ENCODE results near the gene ATOH7.

ATOH7 gene

DNA sequence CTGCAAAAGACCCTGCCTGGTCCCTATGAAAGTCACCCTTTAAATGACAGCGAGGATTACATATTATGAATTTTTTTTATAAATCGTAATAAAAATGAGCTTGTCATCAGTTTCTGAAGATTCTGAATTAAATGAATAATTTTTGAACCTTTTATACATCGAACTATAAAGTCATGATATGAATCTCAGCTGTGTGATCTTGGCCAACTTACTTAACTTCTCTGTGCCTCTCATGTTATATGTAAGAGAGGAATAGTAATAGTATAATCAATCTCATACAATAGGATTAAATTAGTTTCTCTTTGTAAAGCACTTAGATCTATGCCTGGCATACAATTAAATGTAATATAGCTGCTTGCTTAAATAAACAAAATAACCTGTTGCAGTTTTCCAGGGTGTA is 5.3 kb upstream of the ATOH7 start:
- H3K9me3 ChIP-seq (ENCODE audit: low read length), result no peaks in the 10 kb centered on the region
- H3K27ac ChIP-seq (ENCODE audit: low read depth, low read length, poor library complexity, severe bottlenecking), result no peak overlapping the region
- no peaks in the 10 kb centered on the region for H4K20me1 ChIP-seq (ENCODE audit: insufficient read depth, low read length)
- no peaks in the 10 kb centered on the region for H3K36me3 ChIP-seq (ENCODE audit: insufficient read depth, low read length)
- H3K4me3 ChIP-seq (ENCODE audit: low read depth, low read length, poor library complexity, severe bottlenecking), result no peak overlapping the region
- TF ChIP-seq, protein P1, sequence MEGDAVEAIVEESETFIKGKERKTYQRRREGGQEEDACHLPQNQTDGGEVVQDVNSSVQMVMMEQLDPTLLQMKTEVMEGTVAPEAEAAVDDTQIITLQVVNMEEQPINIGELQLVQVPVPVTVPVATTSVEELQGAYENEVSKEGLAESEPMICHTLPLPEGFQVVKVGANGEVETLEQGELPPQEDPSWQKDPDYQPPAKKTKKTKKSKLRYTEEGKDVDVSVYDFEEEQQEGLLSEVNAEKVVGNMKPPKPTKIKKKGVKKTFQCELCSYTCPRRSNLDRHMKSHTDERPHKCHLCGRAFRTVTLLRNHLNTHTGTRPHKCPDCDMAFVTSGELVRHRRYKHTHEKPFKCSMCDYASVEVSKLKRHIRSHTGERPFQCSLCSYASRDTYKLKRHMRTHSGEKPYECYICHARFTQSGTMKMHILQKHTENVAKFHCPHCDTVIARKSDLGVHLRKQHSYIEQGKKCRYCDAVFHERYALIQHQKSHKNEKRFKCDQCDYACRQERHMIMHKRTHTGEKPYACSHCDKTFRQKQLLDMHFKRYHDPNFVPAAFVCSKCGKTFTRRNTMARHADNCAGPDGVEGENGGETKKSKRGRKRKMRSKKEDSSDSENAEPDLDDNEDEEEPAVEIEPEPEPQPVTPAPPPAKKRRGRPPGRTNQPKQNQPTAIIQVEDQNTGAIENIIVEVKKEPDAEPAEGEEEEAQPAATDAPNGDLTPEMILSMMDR (IDR thresholded peaks at IDR 0.05; ENCODE audit: low read length), result no peak
- no peak for TF ChIP-seq EZH2 (IDR thresholded peaks at IDR 0.05; ENCODE audit: borderline replicate concordance, low read length)
- no peak overlapping the region for H2AFZ ChIP-seq (ENCODE audit: low read length)
- no peaks in the 10 kb centered on the region for H3K9me2 ChIP-seq (ENCODE audit: low read depth, low read length)
- H3K79me2 ChIP-seq (ENCODE audit: insufficient read depth, low read length), result no peaks in the 10 kb centered on the region
- H3F3A ChIP-seq (ENCODE audit: insufficient read depth, low read length), result no peaks in the 10 kb centered on the region
- no peak overlapping the region for H3K4me2 ChIP-seq (ENCODE audit: low read length)
- H3K4me1 ChIP-seq (ENCODE audit: insufficient read depth, low read length, severe bottlenecking), result peaks cover 20% of the 10 kb centered on the region
- no peaks in the 10 kb centered on the region for H3K27me3 ChIP-seq (ENCODE audit: insufficient read depth, low read length)
- H3K9ac ChIP-seq (ENCODE audit: low read length), result no peak overlapping the region

DNA sequence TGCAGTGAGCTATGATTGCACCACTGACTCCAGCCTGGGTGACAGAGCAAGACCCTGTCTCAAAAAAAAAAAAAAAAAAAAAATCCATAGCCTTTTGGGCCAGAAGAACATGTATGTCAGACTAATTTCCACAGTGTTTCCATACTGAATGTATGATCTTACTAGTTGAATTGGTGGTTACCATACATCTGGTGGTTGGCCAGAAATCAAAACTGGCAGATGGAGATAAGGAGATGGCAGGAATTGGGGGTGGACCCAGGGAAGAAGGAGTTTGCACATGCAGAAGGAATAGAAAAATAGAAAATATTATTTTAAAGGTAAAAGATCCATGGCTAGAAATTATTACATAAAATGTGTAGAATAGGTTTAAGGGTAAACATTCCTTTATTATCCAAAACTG is 3.7 kb upstream of the ATOH7 start:
- Histone ChIP-seq H3K27me3 (ENCODE audit: insufficient read depth, low read length) (no peaks in the 10 kb centered on the region), H3K4me2 (ENCODE audit: low read length) (no peak overlapping the region), H3K9me3 (ENCODE audit: low read length) (no peaks in the 10 kb centered on the region), H3K79me2 (ENCODE audit: insufficient read depth, low read length) (no peaks in the 10 kb centered on the region), H3K9me2 (ENCODE audit: low read depth, low read length) (no peaks in the 10 kb centered on the region), H4K20me1 (ENCODE audit: insufficient read depth, low read length) (no peaks in the 10 kb centered on the region), H3K36me3 (ENCODE audit: insufficient read depth, low read length) (no peaks in the 10 kb centered on the region), H3F3A (ENCODE audit: insufficient read depth, low read length) (no peaks in the 10 kb centered on the region), H3K9ac (ENCODE audit: low read length) (no peak overlapping the region), H3K4me1 (ENCODE audit: insufficient read depth, low read length, severe bottlenecking) (peaks cover 34% of the 10 kb centered on the region), H3K27ac (ENCODE audit: low read depth, low read length, poor library complexity, severe bottlenecking) (no peak overlapping the region), H3K4me3 (ENCODE audit: low read depth, low read length, poor library complexity, severe bottlenecking) (no peak overlapping the region), H2AFZ (ENCODE audit: low read length) (no peak overlapping the region)
- TF ChIP-seq, protein P1 (IDR thresholded peaks at IDR 0.05; ENCODE audit: low read length), result no peak
- TF ChIP-seq EZH2 (IDR thresholded peaks at IDR 0.05; ENCODE audit: borderline replicate concordance, low read length), result no peak

DNA sequence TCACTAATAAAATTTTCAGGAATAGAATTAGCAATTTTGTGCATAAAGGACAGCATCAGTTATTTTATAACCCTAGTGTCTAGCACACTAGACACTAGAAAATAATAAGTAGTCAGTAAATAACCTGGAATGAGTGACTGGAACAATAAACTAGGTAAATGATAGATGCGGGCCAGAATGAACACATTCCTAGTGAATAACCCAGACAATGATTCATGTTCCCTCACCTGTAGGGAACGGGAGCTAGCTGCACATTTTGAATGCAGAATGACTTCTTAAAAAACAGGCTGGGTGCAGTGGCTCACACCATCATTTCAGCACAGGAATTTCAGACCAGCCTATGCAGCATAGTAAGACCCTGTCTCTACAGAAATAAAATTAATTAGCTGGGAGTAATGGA is 3.2 kb upstream of the ATOH7 start:
- Histone ChIP-seq H3K79me2 (ENCODE audit: insufficient read depth, low read length) (no peaks in the 10 kb centered on the region), H3K4me3 (ENCODE audit: low read depth, low read length, poor library complexity, severe bottlenecking) (no peak overlapping the region), H3K9me3 (ENCODE audit: low read length) (no peaks in the 10 kb centered on the region), H3K27ac (ENCODE audit: low read depth, low read length, poor library complexity, severe bottlenecking) (no peak overlapping the region), H3K36me3 (ENCODE audit: insufficient read depth, low read length) (no peaks in the 10 kb centered on the region), H3K9ac (ENCODE audit: low read length) (no peak overlapping the region), H4K20me1 (ENCODE audit: insufficient read depth, low read length) (no peaks in the 10 kb centered on the region), H3F3A (ENCODE audit: insufficient read depth, low read length) (no peaks in the 10 kb centered on the region), H3K4me2 (ENCODE audit: low read length) (no peak overlapping the region), H3K4me1 (ENCODE audit: insufficient read depth, low read length, severe bottlenecking) (peaks cover 38% of the 10 kb centered on the region), H2AFZ (ENCODE audit: low read length) (no peak overlapping the region), H3K9me2 (ENCODE audit: low read depth, low read length) (no peaks in the 10 kb centered on the region), H3K27me3 (ENCODE audit: insufficient read depth, low read length) (no peaks in the 10 kb centered on the region)
- TF ChIP-seq, protein P1 (IDR thresholded peaks at IDR 0.05; ENCODE audit: low read length), result no peak
- TF ChIP-seq EZH2 (IDR thresholded peaks at IDR 0.05; ENCODE audit: borderline replicate concordance, low read length), result no peak

All from OCI-LY1 (cell line).